ENCODE results near the gene TCF23.
"Not testable (repeated sequence)": the region's sequence is repeated elsewhere in the genome, so short reads cannot be mapped to it uniquely, and the experiment has no call there.

Gene TCF23

DNA sequence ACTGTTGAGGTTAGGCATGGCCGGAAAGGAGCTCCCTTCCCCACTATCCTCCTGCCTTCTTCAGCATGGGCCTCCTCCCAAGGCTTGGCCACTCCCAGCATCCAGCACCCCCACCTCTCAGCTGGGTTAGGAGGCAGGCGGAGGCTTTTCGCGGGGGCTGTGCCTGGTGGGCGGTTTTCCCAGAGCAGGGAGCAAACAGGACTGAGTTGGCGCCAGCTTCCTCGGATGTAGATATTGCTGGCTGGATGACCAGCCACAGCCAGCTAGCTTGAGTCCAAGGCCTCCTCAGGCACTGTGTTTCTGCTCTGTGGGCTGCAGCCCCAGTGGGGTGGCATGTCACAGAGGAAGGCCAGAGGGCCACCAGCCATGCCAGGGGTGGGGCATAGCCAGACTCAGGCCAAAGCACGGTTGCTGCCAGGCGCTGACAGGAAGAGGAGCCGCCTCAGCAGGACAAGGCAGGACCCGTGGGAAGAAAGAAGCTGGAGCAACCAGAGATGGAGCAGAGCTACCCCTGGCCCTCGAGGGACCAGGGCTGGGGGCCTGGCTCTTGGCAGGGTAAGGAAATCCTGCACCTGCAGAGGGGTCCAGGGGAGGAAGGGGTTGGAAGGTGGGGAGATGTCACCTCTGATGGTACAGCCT, at the start of gene TCF23:
Gene TCF23, plus strand, starts transcription at position 204 of the 639 bp plus-strand sequence. Its CDS starts 130 bp downstream, at position 334.
- DNase-seq (ENCODE audit: low read depth, low spot score), result no peak

DNA sequence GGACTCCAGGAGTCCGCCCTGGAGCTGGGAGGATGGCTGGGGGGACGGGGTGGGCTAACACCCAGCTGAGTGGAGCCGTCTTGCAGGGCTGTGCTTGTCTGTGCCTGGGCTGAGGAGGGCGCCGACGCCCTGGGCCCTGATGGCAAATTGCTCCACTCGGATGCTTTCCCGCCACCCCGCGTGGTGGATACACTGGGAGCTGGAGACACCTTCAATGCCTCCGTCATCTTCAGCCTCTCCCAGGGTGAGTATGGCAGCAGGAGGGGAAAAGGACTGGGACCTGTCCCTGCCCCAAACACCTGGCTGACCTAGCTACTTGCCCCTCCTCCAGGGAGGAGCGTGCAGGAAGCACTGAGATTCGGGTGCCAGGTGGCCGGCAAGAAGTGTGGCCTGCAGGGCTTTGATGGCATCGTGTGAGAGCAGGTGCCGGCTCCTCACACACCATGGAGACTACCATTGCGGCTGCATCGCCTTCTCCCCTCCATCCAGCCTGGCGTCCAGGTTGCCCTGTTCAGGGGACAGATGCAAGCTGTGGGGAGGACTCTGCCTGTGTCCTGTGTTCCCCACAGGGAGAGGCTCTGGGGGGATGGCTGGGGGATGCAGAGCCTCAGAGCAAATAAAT, 49.4 kb upstream of the TCF23 start:
- DNase-seq (ENCODE audit: low read depth, low spot score), result no peak

DNA sequence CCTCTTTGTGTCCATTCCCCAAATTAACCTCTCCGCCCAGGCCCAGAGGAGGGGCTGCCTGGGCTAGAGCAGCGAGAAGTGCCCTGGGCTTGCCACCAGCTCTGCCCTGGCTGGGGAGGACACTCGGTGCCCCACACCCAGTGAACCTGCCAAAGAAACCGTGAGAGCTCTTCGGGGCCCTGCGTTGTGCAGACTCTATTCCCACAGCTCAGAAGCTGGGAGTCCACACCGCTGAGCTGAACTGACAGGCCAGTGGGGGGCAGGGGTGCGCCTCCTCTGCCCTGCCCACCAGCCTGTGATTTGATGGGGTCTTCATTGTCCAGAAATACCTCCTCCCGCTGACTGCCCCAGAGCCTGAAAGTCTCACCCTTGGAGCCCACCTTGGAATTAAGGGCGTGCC, 48.8 kb upstream of the TCF23 start:
- no peak for DNase-seq (ENCODE audit: low read depth, low spot score)

DNA sequence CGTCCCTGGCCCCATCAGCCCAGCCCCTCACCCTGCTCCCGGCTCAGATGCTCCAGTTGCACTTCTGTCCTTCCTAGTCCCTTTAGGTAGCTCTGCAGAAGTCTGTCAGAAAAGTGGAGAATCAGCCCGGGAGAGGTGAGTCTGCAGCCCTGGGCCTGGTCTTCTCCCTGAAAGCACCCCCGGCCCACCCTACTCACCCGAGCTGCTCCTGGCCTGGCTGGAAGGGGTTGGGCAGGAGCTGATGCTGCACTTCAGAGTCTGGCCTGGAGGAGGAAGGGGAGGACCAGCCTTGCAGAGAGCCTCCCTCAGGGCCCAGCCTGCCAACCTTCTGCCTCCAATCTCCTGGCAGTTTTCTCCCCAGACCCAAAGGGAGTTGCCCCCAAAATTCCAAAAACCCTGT, 46.5 kb upstream of the TCF23 start:
- no peak for DNase-seq (ENCODE audit: low read depth, low spot score)

DNA sequence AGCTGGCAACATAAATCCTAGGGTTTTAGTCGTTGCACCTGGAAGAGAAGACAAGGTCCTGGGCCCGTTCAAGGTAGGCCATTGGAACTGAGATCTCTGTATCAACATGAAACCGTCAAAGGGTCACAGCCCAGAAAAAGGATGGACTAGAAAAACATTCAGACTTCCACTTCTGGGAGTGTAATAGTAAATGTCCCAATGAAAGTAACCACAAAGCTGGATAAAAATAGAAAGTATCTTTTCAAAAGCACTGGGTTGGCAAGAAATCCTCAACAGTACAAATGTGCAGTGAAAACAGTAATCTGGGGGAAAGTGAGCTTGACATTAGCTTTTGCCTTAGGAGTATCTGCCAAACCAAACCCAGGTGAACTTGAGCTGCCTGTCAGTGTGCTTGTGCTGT, 42.8 kb upstream of the TCF23 start:
- DNase-seq (ENCODE audit: low read depth, low spot score), result no peak

DNA sequence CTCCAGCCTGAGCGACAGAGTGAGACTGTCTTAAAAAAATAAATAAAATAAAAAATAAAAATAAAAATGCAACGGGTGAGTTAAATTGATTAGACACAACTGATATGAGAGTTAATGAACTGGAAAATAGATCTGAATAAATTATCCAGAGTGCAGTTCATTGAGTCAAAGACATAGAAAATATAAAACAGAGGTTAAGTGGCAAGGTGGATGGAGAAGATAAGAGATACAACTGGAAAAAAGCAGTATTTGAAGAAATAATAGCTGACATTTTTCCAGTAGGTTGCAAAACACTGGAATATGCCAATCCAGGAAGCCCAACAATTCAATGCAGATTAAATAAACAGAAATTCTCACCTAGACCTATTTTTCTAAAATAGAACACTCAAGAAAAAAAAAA, 40.6 kb upstream of the TCF23 start:
- DNase-seq (ENCODE audit: low read depth, low spot score), result no peak

DNA sequence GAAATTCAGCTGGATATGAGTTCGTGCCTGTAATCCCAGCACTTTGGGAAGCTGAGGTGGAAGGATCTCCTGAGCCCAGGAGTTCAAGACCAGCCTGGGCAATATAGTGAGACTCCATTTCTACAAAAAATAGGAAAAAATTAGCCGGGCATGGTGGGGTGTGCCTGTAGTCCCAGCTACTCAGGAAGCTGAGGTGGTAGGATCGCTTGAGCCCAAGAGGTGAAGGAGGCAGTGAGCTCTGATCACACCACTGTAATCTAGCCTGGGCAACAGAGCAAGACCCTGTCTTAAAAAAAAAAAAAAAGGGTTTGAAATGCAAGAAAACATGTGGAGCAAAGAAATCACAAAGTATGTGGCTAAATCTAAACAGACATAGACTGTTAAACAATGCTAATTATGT, 39.7 kb upstream of the TCF23 start:
- no peak for DNase-seq (ENCODE audit: low read depth, low spot score)

DNA sequence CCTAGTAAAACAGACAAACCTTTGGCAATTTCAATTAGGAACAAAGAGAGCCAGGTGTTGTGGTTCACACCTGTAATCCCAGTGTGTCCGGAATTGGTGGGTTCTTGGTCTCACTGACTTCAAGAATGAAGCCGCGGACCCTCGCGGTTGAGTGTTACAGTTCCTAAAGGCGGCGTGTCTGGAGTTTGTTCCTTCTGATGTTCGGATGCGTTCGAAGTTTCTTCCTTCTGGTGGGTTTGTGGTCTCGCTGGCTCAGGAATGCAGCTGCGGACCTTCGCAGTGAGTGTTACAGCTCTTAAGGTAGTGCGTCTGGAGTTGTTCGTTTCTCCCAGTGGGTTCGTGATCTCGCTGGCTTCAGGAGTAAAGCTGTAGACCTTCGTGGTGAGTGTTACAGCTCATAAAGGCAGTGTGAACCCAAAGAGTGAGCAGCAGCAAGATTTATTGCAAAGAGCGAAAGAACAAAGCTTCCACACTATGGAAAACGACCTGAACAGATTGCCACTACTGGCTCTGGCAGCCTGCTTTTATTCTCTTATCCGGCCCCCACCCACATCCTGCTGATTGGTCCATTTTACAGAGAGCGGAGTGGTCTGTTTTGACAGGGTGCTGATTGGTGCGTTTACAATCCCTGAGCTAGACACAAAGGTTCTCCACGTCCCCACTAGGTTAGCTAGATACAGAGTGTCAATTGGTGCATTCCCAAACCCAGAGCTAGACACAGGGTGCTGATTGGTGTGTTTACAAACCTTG, 38.0 kb upstream of the TCF23 start:
- DNase-seq (ENCODE audit: low read depth, low spot score), result not testable (repeated sequence)

DNA sequence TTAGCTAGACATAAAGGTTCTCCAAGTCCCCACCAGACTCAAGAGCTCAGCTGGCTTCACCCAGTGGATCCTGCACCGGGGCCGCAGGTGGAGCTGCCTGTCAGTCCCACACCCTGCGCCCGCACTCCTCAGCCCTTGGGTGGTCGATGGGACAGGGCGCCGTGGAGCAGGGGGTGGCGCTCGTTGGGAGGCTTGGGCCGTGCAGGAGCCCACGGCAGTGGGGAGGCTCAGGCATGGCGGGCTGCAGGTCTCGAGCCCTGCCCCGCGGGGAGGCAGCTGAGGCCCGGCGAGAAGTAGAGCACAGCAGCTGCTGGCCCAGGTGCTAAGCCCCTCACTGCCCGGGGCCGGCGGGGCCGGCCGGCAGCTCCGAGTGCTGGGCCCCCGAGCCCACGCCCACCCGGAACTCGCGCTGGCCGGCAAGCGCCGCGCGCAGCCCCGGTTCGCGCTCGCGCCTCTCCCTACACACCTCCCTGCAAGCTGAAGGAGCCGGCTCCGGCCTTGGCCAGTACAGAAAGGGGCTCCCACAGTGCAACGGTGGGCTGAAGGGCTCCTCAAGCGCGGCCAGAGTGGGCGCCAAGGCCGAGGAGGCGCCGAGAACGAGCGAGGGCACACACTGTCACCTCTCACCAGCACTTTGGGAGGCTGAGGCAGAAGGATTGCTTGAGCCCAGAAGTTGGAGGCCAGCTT, 37.3 kb upstream of the TCF23 start:
- DNase-seq (ENCODE audit: low read depth, low spot score), result not testable (repeated sequence)

DNA sequence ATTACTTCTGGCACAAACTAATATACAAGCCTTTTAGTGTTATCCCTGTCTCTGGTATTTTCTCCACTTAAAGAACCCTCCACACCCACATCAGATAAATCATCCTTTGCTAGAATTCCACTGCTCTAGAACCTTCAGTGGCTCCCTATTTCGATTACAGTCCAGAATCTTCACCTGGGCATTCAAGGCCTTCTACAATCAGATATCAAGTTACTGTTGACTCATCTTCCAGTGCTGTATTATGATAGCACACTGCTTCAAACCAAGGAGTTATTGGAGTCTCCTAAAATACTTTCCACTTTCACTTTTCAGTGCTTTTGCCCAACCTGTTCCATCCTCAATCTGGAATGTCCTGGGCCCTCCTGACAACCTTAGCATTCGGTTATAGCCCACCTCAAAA, 33.3 kb upstream of the TCF23 start:
- no peak for DNase-seq (ENCODE audit: low read depth, low spot score)

DNA sequence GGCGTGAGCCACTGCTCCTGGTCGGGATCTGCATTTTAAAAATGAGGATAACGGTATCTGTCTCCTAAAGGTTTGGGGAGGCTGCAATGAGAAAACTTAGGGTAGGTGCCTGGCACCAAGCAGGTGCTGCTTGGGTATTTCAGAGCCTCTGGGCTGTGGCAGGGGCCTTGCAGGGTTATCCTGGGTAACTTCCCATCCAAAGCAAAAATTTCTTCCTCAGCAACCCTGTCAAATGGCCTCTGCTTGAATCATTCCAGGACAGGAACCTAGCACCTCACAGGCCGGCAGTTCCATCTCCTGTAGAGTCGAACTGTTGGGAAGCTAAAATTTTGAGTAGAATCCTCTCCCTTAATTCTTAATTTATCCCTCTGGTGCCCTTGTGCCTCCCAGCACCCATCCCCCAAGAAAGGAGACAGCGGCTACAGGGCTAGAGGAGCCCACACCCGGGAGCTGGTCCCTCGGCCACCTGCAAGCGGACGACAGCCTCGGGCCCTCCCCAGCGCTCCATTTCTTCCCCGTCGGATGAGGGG, 30.7 kb upstream of the TCF23 start:
- DNase-seq (ENCODE audit: low read depth, low spot score), result no peak

DNA sequence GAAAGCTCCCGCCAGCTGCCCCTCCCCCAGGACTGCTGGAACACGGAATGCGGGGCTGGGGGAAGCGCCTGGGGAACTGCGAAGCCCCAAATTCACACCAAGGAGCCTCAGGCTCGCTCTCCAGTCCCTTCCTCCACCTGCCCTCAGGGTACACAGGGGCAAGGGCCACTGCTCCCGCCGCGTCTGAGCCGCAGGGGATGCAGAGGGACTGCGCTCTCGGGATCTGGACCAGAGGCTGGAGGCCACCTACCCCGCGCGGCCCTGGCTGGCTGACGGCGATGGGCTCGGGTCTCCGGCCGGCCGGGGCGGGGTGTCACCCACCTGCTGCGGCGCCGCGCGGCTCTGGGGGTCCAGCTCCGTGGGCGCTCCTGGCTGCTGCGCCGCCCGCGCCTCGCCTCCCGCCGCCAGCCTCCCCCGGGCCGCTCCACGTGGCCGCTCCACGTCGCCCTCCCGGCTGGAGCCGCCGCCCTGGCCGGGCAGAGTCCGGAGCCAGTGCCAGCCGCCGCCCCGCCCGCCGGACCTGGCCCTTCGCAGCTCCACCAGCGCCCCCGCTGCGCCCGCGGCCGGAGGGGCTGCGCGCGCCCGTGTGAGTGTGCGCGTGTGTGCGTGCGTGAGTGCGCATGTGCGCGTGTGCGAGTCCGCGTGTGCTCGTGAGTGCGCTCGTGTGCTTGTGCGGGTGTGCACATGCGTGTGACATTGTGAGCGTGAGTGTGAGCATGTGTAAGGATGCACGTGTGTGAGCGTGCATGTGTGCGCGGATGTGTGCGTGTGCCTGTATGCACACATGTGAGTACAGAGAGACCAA, 30.1 kb upstream of the TCF23 start, which contains the start of gene CGREF1:
Gene CGREF1, minus strand, starts transcription at position 604 of the 805 bp plus-strand sequence. CDS start 14,762 bp downstream, outside the sequence.
- no peak for DNase-seq (ENCODE audit: low read depth, low spot score)

DNA sequence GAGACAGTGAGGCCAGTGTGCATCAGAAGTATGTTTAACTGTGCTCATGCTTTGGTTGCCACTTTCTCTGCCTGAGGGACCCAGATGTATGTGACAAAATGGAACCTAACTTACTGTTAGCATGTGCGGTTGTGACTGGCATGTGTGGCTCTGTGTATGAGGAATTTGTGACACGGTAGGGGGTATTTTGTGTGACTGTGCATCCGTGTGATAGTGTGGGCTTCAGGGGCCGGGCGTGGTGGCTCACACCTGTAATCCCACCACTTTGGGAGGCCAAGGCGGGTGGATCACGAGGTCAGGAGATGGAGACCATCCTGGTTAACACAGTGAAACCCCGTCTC, 29.5 kb upstream of the TCF23 start:
- not testable (repeated sequence) for DNase-seq (ENCODE audit: low read depth, low spot score)

DNA sequence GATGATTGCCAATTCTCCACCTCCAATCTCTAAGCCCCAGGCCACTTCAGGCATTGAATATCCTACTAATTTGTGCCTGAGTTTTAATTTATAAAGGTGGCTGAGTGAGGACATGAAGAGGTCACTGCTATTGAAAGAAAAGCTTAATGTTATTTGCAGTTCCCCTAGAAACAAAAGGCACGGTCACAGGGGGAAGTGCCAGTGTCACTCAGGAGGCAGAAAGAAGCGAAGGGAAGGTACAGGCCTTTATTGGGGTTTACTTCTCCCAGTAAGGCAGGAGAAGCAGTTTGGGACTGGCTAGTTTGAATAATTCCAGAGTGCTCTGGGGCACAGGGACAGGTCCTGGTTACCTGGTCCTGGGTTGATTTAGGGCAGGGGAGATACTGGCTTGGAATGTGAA, 26.9 kb upstream of the TCF23 start:
- DNase-seq (ENCODE audit: low read depth, low spot score), result no peak

DNA sequence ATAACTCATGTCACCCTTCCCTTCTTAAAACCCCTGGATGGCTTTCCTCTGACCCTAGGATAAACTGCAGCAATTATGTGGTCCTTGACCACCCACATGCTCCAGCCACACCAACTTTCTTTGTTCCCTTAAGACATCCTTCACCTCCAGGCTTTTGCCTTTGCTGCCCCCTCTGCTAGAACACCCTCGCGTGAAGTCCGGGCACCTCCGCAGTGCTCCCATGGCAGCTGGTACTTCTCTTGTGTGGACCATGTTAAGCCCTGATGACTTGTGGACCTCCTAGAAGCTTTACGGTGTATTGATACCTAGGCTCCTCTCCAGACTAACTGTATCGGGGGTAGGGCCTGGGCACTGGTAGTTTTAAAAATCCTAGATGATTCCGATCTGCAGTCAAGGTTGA, 26.0 kb upstream of the TCF23 start:
- DNase-seq (ENCODE audit: low read depth, low spot score), result no peak

DNA sequence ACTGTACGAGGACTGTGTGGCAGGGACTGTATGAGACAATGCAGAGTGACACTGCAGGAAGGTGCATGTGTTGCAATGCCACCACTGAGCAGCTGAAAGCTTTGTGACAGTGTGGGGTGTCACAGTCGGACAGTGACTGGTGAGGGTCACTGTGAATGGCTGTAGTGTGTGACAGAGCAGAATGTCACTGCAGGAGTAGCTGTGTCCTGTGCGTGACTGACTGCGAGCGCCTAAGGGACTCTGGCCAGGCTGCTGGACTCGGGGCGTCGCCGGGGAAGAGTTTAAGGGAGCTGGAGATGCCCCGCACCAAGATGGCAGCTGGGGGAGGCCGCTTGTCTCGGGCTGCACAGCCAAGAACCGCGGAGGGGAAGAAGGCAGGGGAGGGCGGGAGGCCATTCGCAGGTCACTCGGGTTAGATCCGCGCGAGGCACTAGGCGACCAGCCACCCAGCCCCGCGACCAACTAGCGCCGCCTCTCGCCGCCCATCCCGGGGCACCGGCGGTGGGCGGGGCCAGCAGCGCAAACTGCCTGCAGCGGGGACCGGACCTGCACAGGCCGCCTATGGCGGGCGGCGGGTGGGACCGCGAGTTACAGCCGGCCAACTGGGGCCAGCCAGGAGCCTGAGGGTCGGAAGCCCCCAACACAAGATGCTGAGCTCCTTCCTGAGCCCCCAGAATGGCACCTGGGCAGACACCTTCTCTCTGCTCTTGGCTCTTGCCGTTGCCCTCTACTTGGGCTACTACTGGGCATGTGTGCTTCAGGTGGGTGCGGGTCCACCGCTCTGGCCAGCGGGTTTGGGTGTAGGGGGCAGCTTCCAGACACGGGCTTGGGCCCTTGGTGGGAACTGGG, 25.3 kb upstream of the TCF23 start, which contains the start of gene ABHD1:
Gene ABHD1, plus strand, starts transcription at position 514 of the 849 bp plus-strand sequence. Its CDS starts 134 bp downstream, at position 648.
- peak; percentile 34 for DNase-seq (ENCODE audit: low read depth, low spot score)

DNA sequence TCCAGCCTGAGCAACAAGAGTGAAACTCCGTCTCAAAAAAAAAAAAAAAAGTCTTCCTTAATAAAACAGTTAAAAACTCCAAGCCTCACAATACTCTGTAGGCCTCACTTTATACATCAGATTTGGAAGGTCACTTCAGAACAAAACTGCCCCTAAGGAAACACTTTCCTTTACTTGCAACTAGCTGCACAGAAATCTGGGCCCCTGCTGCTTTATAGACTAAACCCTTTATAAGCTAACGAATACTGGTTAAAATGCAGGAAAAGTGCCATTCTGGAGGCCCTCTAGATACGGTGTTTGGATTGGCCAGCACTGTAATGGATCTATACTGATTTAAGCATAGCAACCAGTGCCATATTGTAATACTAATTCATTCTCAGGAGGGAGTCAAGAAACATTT, 23.7 kb upstream of the TCF23 start:
- no peak for DNase-seq (ENCODE audit: low read depth, low spot score)

DNA sequence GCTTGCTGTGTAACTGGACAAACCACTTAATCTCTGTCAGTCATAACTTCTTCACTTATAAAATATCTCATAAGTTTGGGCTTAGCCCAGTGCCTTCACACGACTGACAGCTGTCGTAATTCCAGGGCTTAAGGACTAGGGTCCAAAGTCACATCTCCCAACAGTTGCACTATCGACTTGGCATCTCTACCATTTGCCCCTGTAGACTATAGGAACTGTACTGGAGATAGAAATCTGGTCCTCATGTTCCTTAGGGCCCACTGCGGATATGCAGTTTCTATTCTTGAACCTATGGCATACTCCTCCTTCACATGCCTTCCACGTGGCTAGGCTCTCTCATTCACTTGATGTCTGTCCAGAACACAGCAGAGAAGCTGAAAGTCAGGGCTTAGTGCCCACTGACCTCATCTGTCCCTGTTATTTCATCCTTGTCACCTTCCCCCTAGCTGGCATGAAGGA, 22.5 kb upstream of the TCF23 start:
- no peak for DNase-seq (ENCODE audit: low read depth, low spot score)

DNA sequence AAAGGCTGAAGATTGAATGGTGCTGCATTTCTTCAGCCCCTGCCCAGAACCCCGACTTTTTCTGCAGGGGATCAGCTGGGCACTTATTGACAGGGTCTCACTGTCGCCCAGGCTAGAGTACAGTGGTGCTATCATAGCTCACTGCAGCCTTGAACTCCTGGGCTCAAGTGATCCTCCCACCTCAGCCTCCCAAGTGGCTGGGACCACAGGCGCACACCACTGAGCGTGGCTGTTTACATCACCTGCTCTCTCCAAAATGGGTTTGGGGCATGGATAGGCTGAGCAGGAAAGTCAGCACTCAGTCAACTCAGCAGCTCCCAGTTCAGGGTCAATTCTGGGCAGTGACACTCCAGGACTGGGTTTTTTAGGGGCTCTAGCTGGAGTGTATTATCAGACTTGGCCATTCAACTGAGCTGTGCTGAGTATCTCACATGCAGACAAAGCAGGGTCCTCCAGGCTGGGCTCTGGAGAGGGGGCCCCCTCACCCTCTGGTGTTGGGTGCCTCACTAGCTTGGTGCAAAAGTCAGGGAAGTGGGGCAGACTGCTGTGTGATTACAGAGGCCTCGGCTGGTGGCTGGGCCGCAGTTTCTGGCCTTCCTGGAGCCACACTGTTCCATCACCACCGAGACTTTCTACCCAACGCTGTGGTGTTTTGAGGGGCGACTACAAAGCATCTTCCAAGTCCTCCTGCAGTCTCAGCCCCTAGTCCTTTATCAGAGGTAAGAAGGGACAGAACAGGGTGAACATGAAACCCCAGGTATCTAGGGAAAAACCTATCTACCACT, 20.7 kb upstream of the TCF23 start:
- DNase-seq (ENCODE audit: low read depth, low spot score), result no peak
